ENCODE data around the gene RDH16. TPM values are rescaled to one million over a fixed set of nuclear protein-coding genes. Genes with fewer than 3 reads are reported as not detected.
"Not testable (repeated sequence)": the region's sequence is repeated elsewhere in the genome, so short reads cannot be mapped to it uniquely, and the experiment has no call there.

Gene RDH16
- total RNA-seq, 2 donors from 2014 or later: 0.40 to 0.81 TPM

DNA sequence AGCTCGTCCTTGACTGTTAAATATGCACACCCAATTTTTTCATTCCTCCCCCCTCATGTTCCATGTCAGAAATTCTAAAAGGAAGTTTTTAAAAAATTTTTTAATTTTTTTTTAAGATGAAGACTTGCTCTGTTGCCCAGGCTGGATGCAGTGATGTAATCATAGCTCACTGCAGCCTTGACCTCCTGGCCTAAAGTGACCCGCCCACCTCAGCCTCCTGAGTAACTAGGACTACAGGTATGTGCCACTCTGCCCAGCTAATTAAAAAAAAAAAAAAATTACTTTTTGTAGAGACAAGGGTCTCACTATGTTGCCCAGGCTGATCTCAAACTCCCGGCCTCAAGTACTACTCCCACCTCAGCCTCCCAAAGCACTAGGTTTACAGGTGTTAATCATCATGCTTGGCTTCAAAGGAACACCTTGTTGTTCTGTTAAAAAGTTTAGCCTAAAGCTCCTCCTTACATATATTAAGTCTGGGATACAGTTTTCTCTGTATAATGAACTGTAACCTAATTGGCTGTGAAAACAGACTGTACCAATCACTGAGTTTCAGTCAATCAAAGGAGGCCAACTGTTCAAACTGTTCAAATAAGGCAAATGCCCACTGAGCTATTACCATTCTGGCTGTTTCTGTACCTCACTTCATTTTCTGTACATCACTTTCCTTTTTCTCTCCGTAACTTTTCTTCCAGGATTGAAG lies 41.0 kb downstream of the RDH16 start:
- DNase-seq: no peak
- peaks cover 1% of the 10 kb centered on the region for H3K36me3 Mint-ChIP-seq (ENCODE audit: low read depth)
- ATAC-seq: no peak
- no peak overlapping the region for H3K27ac Mint-ChIP-seq
- H3K4me1 Mint-ChIP-seq: no peaks in the 10 kb centered on the region
- H3K4me3 Mint-ChIP-seq: no peak overlapping the region
- peaks cover 25% of the 10 kb centered on the region for H3K27me3 Mint-ChIP-seq
- H3K9me3 ChIP-seq (ENCODE audit: control insufficient read depth, low read length, poor library complexity, severe bottlenecking): peaks cover 4% of the 10 kb centered on the region

- ATAC-seq (no peak), DNase-seq (no peak)
- no peaks in the 10 kb centered on the region for H3K9me3 ChIP-seq (ENCODE audit: control insufficient read depth, low read length, poor library complexity, severe bottlenecking)
- Mint-ChIP-seq H3K36me3 (ENCODE audit: low read depth) (peaks cover 4% of the 10 kb centered on the region), H3K27me3 (peaks cover 30% of the 10 kb centered on the region), H3K4me3 (no peak overlapping the region), H3K27ac (no peak overlapping the region), H3K4me1 (no peaks in the 10 kb centered on the region)
Measured at GRCh38 chr12:56914724-56915123, 42.7 kb downstream of the RDH16 start.

DNA sequence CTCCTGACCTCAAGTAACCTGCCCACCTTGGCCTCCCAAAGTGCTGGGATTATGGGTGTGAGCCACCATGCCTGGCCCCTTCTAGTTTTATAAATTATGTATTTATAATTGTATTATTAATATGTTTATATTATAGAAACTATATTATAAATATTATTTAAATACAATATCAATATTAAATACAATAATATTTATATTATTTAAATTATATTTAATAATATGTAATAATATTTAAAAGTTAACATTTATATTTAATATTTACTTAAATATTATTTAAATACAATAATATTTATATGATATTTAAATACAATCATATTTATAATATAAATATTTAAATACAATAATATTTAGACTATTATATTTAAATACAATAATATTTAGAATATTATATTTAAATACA lies 43.2 kb downstream of the RDH16 start:
- Mint-ChIP-seq H3K27me3 (peaks cover 30% of the 10 kb centered on the region), H3K4me3 (no peak overlapping the region), H3K4me1 (no peaks in the 10 kb centered on the region), H3K36me3 (ENCODE audit: low read depth) (peaks cover 4% of the 10 kb centered on the region), H3K27ac (no peak overlapping the region)
- DNase-seq (no peak), ATAC-seq (no peak)
- no peaks in the 10 kb centered on the region for H3K9me3 ChIP-seq (ENCODE audit: control insufficient read depth, low read length, poor library complexity, severe bottlenecking)

GRCh38 chr12:56909403-56909802 lies 48.0 kb downstream of the RDH16 start:
- not testable (repeated sequence) for H3K36me3 Mint-ChIP-seq (ENCODE audit: low read depth); ATAC-seq; H3K4me1 Mint-ChIP-seq; H3K9me3 ChIP-seq (ENCODE audit: control insufficient read depth, low read length, poor library complexity, severe bottlenecking); H3K4me3 Mint-ChIP-seq; H3K27ac Mint-ChIP-seq; DNase-seq
- peaks cover 12% of the 10 kb centered on the region for H3K27me3 Mint-ChIP-seq

DNA sequence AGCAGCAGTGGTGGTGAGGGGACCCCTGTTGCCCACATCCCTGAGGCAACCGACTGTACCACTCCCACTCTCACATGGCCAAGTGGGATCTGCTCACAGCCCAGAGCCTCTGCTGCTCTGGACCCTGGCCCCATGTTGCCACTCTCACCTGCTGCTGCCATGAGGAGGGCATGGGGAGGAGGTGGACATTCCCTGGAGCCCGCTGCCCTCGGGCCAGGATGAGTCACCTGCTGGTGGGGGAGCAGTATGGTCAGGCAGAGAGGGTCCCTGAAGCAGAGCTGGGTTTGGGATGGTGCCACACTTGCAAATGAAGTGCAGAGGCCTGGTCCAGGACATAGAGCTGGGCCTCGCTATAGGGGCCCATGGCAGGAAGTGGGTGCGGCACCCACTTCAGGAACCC lies 49.3 kb downstream of the RDH16 start:
- Mint-ChIP-seq H3K4me3 (no peak overlapping the region), H3K27me3 (peaks cover 12% of the 10 kb centered on the region), H3K4me1 (no peaks in the 10 kb centered on the region), H3K27ac (no peak overlapping the region), H3K36me3 (ENCODE audit: low read depth) (peaks cover 4% of the 10 kb centered on the region)
- ATAC-seq (no peak), DNase-seq (no peak)
- no peaks in the 10 kb centered on the region for H3K9me3 ChIP-seq (ENCODE audit: control insufficient read depth, low read length, poor library complexity, severe bottlenecking)

GRCh38 chr12:56905852-56906251 lies 51.6 kb downstream of the RDH16 start:
- Mint-ChIP-seq H3K27me3 (no peaks in the 10 kb centered on the region), H3K36me3 (ENCODE audit: low read depth) (no peaks in the 10 kb centered on the region), H3K27ac (no peak overlapping the region), H3K4me1 (no peaks in the 10 kb centered on the region), H3K4me3 (no peak overlapping the region)
- no peaks in the 10 kb centered on the region for H3K9me3 ChIP-seq (ENCODE audit: control insufficient read depth, low read length, poor library complexity, severe bottlenecking)
- no peak for DNase-seq
- no peak for ATAC-seq

DNA sequence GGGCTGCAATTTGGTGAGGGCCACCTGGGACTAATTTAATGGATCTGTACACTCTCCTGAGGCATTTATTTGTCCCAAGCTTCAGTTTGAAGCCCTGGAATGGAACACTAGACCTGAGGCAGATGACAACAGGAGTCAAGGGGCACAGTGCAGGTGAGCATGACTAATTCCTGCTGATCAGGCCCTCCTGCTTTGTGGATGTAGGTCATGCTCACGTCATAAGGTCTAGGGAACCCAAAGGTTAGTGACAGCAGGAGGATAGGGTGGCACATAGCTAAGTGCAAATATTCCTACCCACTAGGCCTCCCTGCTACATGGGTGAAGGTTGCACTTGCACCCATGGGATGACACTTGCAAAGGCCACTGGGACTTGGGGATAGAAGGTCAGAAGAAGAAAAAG lies 54.0 kb downstream of the RDH16 start:
- Mint-ChIP-seq H3K4me3 (no peak overlapping the region), H3K27ac (no peak overlapping the region), H3K27me3 (no peaks in the 10 kb centered on the region), H3K36me3 (ENCODE audit: low read depth) (no peaks in the 10 kb centered on the region), H3K4me1 (no peaks in the 10 kb centered on the region)
- ATAC-seq (no peak), DNase-seq (no peak)
- peaks cover 7% of the 10 kb centered on the region for H3K9me3 ChIP-seq (ENCODE audit: control insufficient read depth, low read length, poor library complexity, severe bottlenecking)

Other genes starting within 250 kb of the RDH16 start
- 1,000 to 10,000 TPM; 1,068 to 1,135 TPM for gene NACA, start 232.3 kb downstream of the RDH16 start, total RNA-seq
- gene PRIM1, start 205.3 kb downstream of the RDH16 start, total RNA-seq: 10 to 100 TPM; 11.3 to 14.4 TPM
- gene HSD17B6, start 194.3 kb downstream of the RDH16 start, total RNA-seq: under 1 TPM in 1 of 2 donors, not detected in 1; 0.63 TPM
- gene SDR9C7, start 23.2 kb downstream of the RDH16 start, total RNA-seq: not detected
- gene ZBTB39, start 48.9 kb upstream of the RDH16 start, total RNA-seq: 10 to 100 TPM in 1 of 2 donors, 1 to 10 TPM in 1; 7.0 to 10.8 TPM
- not detected for gene TAC3, start 58.9 kb upstream of the RDH16 start, total RNA-seq
- gene MYO1A, start 92.5 kb upstream of the RDH16 start, total RNA-seq: under 1 TPM in 1 of 2 donors, not detected in 1; 0.70 TPM
- 10 to 100 TPM; 12.2 to 14.1 TPM for gene NEMP1, start 121.2 kb upstream of the RDH16 start, total RNA-seq
- 1 to 10 TPM; 4.0 to 5.0 TPM for gene NAB2, start 131.5 kb upstream of the RDH16 start, total RNA-seq
- gene STAT6, start 153.8 kb upstream of the RDH16 start, total RNA-seq: 100 to 1,000 TPM; 205 to 253 TPM
- 10 to 100 TPM in 1 of 2 donors, 1 to 10 TPM in 1; 3.8 to 11.6 TPM for gene LRP1, start 170.9 kb upstream of the RDH16 start, total RNA-seq
- not detected for gene LRP1-AS, start 190.0 kb upstream of the RDH16 start, total RNA-seq

Measured in T-helper 17 cell (primary cell).